SK-N-MC (cell line): ENCODE measurements around the gene TMIE.

Experiments used
- EZH2 ChIP-seq: fragments of 200-600 bp; sonication (generic); IDR thresholded peaks from one replicate; pipeline ENCODE4 v1.6.1; 2017; ENCODE audit warnings: antibody characterized with exemption
- POLR2AphosphoS5 ChIP-seq: IDR thresholded peaks from 2 replicates; pipeline ENCODE4 v1.6.1; 2012; ENCODE audit warnings: mild to moderate bottlenecking, low read depth, low read length, borderline replicate concordance

GRCh38 chr3:46705751-46706552, 4.8 kb downstream of the TMIE start:
- TF ChIP-seq POLR2AphosphoS5 = no peak
- TF ChIP-seq EZH2 = no peak
